HepG2 (cell line): Measurements from ENCODE around the gene TMEM139. TPM values are rescaled to one million over a fixed set of nuclear protein-coding genes. Genes with fewer than 3 reads are reported as not detected.
A peak's percentile ranks its signal among the peaks of the same experiment; 100 is the strongest.

Experiments
- BATF2 ChIP-seq: sonication (generic); formaldehyde crosslinking; IDR thresholded peaks from 2 replicates; pipeline ENCODE4 v1.8.0; 2022; ENCODE audit warnings: mild to moderate bottlenecking, missing genetic modification reagents, moderate library complexity
- CCAR2 ChIP-seq: fragments of 200-400 bp; formaldehyde crosslinking; optimal IDR thresholded peaks from 2 replicates; pipeline ENCODE3; 2018; ENCODE audit warnings: low read depth, mild to moderate bottlenecking, low read length, moderate library complexity
- GZF1 ChIP-seq: sonication (generic); formaldehyde crosslinking; IDR thresholded peaks from 2 replicates; pipeline ENCODE4 v1.5.1; 2020; ENCODE audit warnings: mild to moderate bottlenecking, missing genetic modification reagents
- HOXA5 ChIP-seq: sonication (generic); formaldehyde crosslinking; IDR thresholded peaks from 2 replicates; pipeline ENCODE4 v1.4.0; 2020; ENCODE audit warnings: missing genetic modification reagents
- IRF1 ChIP-seq: sonication (generic); formaldehyde crosslinking; IDR thresholded peaks from 2 replicates; pipeline ENCODE4 v1.4.0; 2020; ENCODE audit warnings: low read depth, mild to moderate bottlenecking, missing genetic modification reagents
- ISL2 ChIP-seq: sonication (generic); formaldehyde crosslinking; IDR thresholded peaks from 2 replicates; pipeline ENCODE4 v1.5.0; 2020; ENCODE audit warnings: missing genetic modification reagents
- MAZ ChIP-seq, 2 experiments: sonication (generic) in 1 of 2; formaldehyde crosslinking in 1 of 2; IDR thresholded peaks; 2 replicates each; pipeline versions ENCODE4 v1.5.0 to v1.6.1; 2012 to 2020; ENCODE audit warnings: low read depth in 2 of 2, mild to moderate bottlenecking in 2 of 2, borderline replicate concordance in 1 of 2, improper control_type of control experiment in 1 of 2, low read length in 1 of 2, missing genetic modification reagents in 1 of 2, moderate library complexity in 1 of 2
- MBNL3 ChIP-seq: fragments of 250-450 bp; sonication (Bioruptor Pico); conservative IDR thresholded peaks from 2 replicates; pipeline ENCODE4 v1.8.0; 2022; ENCODE audit warnings: mild to moderate bottlenecking, inconsistent platforms
- NFIB ChIP-seq: sonication (generic); formaldehyde crosslinking; IDR thresholded peaks from 2 replicates; pipeline ENCODE4 v1.9.0; 2021; ENCODE audit warnings: missing genetic modification reagents, mild to moderate bottlenecking, borderline replicate concordance
- NR2F1 ChIP-seq, 2 experiments: fragments of 450-650 bp in 1 of 2; formaldehyde crosslinking in 1 of 2; IDR thresholded peaks; 2 replicates each; pipeline versions ENCODE4 v1.5.0 to v1.6.1; 2016 to 2020; ENCODE audit warnings: mild to moderate bottlenecking in 1 of 2, missing compliant biosample characterization in 1 of 2, missing genetic modification reagents in 1 of 2, moderate library complexity in 1 of 2
- PAXIP1 ChIP-seq: sonication (generic); formaldehyde crosslinking; conservative IDR thresholded peaks from 2 replicates; pipeline ENCODE4 v1.4.0; 2020; ENCODE audit warnings: mild to moderate bottlenecking, missing genetic modification reagents, moderate library complexity
- SALL1 ChIP-seq: sonication (generic); formaldehyde crosslinking; IDR thresholded peaks from 2 replicates; pipeline ENCODE4 v1.8.0; 2022; ENCODE audit warnings: mild to moderate bottlenecking, missing genetic modification reagents
- SMAD3 ChIP-seq: sonication (generic); formaldehyde crosslinking; IDR thresholded peaks from 2 replicates; pipeline ENCODE4 v1.4.0; 2020; ENCODE audit warnings: missing genetic modification reagents
- ZBTB39 ChIP-seq: sonication (generic); formaldehyde crosslinking; IDR thresholded peaks from 2 replicates; pipeline ENCODE4 v1.5.0; 2020; ENCODE audit warnings: missing genetic modification reagents
- ZBTB43 ChIP-seq: sonication (generic); formaldehyde crosslinking; conservative IDR thresholded peaks from 2 replicates; pipeline ENCODE4 v1.4.0; 2020; ENCODE audit warnings: missing genetic modification reagents
- ZFP36 ChIP-seq: fragments of 150-350 bp; IDR thresholded peaks from 2 replicates; pipeline ENCODE4 v1.6.1; 2018; ENCODE audit warnings: borderline replicate concordance, low read length, low read depth; ENCODE audit not compliant: partially characterized antibody
- ZMYM2 ChIP-seq: sonication (generic); formaldehyde crosslinking; IDR thresholded peaks from 2 replicates; pipeline ENCODE4 v1.8.0; 2022; ENCODE audit warnings: mild to moderate bottlenecking, missing genetic modification reagents
- ZNF3 ChIP-seq: IDR thresholded peaks from 2 replicates; pipeline ENCODE4 v1.7.0; 2017; ENCODE audit warnings: inconsistent platforms
- ZNF317 ChIP-seq: sonication (generic); formaldehyde crosslinking; IDR thresholded peaks from 2 replicates; pipeline ENCODE4 v1.5.0; 2020; ENCODE audit warnings: mild to moderate bottlenecking, missing genetic modification reagents
- ZNF367 ChIP-seq: sonication (generic); formaldehyde crosslinking; IDR thresholded peaks from 2 replicates; pipeline ENCODE4 v1.4.0; 2020; ENCODE audit warnings: missing genetic modification reagents, borderline replicate concordance
- ZNF629 ChIP-seq: sonication (generic); formaldehyde crosslinking; conservative IDR thresholded peaks from 2 replicates; pipeline ENCODE4 v1.5.0; 2020; ENCODE audit warnings: missing genetic modification reagents
- ZSCAN22 ChIP-seq: sonication (generic); formaldehyde crosslinking; IDR thresholded peaks from 2 replicates; pipeline ENCODE4 v1.4.0; 2020; ENCODE audit warnings: mild to moderate bottlenecking, missing genetic modification reagents
- polyA plus RNA-seq, 8 experiments: library from polyadenylated mRNA; depleted of rRNA in 3 of 8; stranded (reverse) in 7 of 8; unstranded in 1 of 8; fragments of >200 nt; fragmentation: Illumina TruSeq in 4 of 8; extraction: Trizol in 4 of 8; gene quantifications; 2 replicates each; pipeline versions ENCODE4 v1.2.1 to v1.2.3, GENCODE V29; 2011 to 2016; ENCODE audit warnings: low read depth in 4 of 8, missing spikeins in 1 of 8, mixed read lengths in 1 of 8; ENCODE audit not compliant: insufficient read depth in 1 of 8
- total RNA-seq, 5 experiments: library from RNA; depleted of rRNA; stranded (reverse); fragments of >200 nt; fragmentation: Illumina TruSeq; extraction: Trizol; gene quantifications; 2 replicates each; pipeline ENCODE4 v1.2.3, GENCODE V29; 2016; ENCODE audit warnings: low read depth in 1 of 5

TMEM139 gene
- total and polyA plus RNA-seq, 2 of the 13 experiments (the other 11 are each of a cell fraction or from before 2014, with no cell fraction given) = 7.9 to 14.0 TPM

GRCh38 chr7:143248761-143249354 lies 35.9 kb upstream of the TMEM139 start (continued):
- TF ChIP-seq PAXIP1 (CRISPR knock-in tag) (peak; percentile 72), SMAD3 (CRISPR knock-in tag) (peak; percentile 55; the same call in 1 of the 2 replicates), ZNF629 (CRISPR knock-in tag) (no peak), MAZ (IDR thresholded peaks at IDR 0.05; ENCODE audit: borderline replicate concordance, low read depth, low read length) (no peak), MAZ (CRISPR knock-in tag; IDR thresholded peaks at IDR 0.05; ENCODE audit: low read depth) (no peak), HOXA5 (CRISPR knock-in tag) (no peak), GZF1 (CRISPR knock-in tag) (no peak), ZNF367 (no peak), ZSCAN22 (CRISPR knock-in tag) (no peak), ZBTB43 (CRISPR knock-in tag) (no peak), ZNF317 (CRISPR knock-in tag) (no peak), NR2F1 (CRISPR knock-in tag; IDR thresholded peaks at IDR 0.05) (peak; percentile 90 to 92), ZBTB39 (no peak), MBNL3 (CRISPR knock-in tag) (no peak), IRF1 (CRISPR knock-in tag) (no peak), CCAR2 (no peak), ZFP36 (no peak), BATF2 (no peak), NFIB (CRISPR knock-in tag) (no peak), SALL1 (peak; percentile 65; the same call in 1 of the 2 replicates), ZMYM2 (CRISPR knock-in tag) (peak; percentile 97), ZNF3 (CRISPR knock-in tag) (no peak), ISL2 (CRISPR knock-in tag) (no peak)
